GM18508 (cell line): ENCODE results near the gene TEDC2.

Experiments used
- ATAC-seq: cut with Tn5 transposase; IDR thresholded peaks from one replicate; pipeline ENCODE4 v1.9.1; 2021; ENCODE audit warnings: moderate number of reproducible peaks; ENCODE audit not compliant: insufficient read depth, unreplicated experiment

Gene TEDC2

GRCh38 chr16:2490190-2491105 is 30.5 kb downstream of the TEDC2 start:
- ATAC-seq: no peak

DNA sequence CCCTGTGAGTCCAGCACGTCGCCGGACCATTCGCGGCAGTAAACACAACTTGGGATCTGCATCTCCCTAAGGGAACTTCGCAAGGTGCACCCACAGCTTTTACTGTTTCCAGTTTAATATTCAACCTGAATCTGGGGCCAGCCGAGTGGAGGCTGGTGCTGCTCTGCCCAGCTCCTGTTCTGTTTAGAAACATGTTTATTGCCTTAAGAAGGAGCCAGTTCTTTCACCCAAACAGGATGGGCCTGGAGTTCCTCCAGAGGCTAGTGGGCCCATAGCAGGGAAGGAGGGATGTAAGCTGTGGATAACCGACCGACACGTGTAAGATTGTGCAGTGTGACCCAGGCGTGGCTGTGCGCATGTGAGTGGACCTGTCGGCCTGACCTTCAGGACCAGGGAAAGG is 32.4 kb downstream of the TEDC2 start:
- ATAC-seq: no peak

DNA sequence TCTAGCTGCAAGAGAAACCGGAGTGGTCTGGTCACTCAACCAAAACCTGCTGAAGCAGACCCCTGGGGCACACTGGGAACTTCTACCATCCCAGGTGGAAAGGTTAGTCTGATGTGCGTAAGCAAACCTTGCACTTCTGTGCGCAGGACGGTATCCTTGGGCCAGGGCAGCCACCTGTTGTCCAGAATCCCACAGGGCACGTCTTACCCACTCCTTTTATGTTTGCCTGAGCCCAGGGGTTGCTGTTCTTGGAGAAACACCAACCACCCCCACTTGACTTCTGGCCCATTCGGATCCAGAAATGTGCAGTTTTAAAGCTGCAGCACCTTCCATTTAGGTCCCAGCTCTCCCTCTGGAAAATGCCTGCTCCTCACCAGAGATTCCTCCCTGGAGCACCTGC is 33.7 kb downstream of the TEDC2 start:
- ATAC-seq: no peak

DNA sequence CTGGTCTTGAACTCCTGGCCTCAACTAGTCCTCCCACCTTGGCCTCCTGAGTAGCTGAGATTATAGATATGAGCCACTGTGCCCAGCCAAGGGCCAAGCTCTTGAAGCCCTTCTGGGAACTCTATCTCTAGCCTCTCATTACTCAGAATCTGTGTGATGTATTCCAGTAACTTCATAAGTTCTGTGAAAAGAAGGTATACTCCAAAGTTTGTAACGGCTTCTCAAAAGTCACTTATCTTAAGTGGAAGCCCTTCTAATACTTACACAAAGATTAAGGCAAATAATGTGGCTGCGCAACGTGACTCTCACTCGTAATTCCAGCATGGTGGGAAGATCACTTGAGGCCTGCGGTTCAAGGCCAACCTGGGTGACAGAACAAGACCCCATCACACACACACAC is 34.7 kb downstream of the TEDC2 start:
- no peak for ATAC-seq

- no peak for ATAC-seq
These were observed 35.1 kb downstream of the TEDC2 start for GRCh38 chr16:2495041-2495440.

- ATAC-seq: no peak
These were observed 36.6 kb downstream of the TEDC2 start for GRCh38 chr16:2496223-2497115.

GRCh38 chr16:2497116-2497630 is 37.3 kb downstream of the TEDC2 start:
- no peak for ATAC-seq

GRCh38 chr16:2497695-2498484 is 38.0 kb downstream of the TEDC2 start:
- no peak for ATAC-seq

DNA sequence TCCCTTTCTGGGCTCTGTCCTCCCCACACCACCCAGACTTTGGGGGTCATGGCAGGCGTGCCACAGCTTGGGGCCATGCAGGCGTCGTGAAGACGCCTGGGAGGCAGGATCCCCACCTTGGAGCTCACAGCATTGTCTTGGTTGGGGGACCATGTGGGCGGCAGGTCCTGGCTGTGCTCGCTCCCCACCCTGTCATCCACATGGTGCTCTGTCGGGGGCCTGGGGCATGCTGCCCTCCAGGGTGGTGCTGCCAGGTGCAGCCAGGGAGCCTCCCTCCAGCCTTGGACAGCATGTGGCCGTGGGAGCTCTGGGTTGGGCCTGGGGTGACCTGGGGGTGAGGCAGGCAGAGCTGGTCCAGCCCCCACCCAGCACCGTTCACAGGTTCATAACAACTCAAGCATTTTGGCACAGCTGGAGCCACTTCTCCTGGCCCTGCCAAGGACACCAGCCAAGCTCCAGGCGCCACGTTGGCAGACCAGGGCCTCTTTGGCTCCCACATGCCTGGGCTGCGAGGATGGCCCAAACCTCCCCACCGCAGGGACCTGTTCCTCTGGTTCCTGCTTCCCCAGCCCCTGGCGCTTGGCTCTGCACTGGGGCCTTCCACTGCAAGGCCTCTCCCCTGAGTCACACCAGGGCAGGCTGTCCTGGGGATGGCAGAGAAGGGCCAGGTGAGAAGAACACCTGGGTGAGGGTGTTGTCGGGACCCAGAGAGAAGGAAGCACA is 38.8 kb downstream of the TEDC2 start:
- ATAC-seq: no peak

DNA sequence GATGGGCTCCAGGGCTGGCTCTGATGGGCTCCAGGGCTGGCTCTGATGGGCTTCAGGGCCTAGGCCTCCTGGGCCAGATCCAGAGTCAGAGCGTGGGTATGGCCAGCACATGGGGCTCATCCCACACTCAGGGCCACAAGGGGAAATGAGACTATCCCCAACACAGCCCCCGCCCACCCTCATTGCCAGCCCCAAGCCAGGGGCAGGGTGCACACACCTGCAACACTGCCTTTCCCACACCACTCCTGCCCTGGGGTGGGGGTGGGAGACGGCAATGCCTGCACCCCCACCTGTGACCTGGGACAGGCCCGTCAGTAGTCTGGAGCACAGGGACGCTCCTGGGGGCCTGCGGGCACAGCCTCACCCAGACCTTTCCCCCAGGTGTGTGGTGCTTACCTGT is 39.5 kb downstream of the TEDC2 start:
- no peak for ATAC-seq

DNA sequence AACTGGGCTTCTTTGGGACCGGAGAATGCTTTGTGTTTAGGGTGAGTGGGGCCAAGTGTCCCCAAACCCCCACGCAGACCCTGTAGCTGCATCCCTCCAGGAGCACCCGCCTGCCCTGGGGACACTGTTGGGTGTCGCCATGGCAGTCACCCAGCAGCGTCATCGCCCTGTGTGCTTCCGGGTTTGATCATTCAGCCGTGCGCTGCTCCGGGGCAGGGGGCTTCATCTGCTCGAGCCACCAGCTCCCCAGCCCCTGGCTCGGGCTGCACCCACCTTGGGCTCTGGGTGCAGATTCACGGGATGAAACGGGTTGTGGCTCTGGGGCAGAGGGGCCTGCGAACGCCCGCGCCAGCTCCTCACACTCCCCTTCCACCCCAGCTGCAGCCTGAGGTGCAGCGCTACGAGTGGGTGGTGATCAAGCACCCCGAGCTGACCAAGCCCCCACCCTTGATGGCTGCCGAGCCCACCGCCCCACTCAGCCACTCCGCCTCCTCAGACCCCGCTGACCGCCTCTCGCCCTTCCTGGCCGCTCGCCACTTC is 40.1 kb downstream of the TEDC2 start:
- no peak for ATAC-seq

DNA sequence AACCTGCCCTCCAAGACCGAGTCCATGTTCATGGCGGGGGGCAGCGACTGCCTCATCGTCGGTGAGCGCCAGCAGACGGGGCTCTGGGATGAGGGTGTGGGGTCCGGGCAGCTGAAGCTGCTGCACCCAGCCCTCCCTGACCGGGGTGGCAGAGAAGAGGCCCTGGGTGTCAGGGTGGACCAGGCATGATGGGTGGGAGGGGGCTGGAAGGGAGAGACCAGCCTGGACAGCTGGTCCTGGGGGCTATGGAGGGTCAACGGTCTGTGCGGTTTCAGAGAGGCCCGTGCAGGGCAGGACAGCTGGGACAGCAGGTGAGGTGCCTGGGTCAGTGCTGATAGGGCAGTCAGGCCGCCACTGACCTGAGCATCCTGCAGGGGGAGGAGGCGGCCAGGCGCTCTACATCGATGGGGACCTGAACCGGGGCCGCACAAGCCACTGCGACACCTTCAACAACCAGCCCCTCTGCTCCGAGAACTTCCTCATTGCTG is 40.6 kb downstream of the TEDC2 start:
- ATAC-seq: no peak

DNA sequence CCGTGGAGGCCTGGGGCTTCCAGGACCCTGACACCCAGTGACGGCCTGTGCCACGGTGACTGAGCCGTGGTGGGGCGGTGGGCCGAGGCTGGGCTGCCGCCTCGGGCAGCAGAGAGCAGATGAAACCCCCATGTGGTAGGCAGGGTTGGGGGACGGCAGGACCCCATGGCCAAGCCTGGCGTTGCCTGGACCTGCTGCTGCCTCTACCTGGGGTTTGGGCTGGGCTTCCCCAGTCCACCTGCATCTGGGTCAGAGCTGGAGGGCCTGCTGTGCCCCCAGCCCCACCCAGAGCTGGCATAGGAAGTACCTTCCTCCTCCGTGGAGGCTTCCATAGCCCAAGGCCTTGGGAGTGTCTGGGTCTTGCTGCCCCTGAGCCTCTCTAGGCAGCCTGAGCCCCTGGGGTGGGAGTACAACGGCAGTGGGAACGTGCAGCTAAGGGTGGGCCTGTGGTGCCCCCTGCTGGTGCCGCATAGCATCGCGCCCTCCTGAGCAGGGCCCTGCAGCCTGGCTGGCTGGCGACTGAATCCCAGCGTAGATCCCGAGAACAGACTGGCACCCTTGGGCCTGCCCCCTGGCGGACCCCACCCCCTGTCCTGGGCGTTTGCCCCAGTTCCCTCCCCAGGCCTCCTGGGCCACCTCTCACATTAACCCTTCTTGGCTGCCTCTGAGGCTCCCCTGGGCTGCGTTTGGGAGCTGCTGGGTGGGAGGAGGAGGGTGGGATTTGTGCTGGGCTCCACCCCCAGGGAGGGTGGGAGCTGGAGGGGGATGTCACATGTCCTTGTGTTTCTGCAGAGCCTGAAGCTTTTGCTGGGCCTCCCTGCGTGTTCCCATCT is 41.2 kb downstream of the TEDC2 start:
- ATAC-seq: no peak

GRCh38 chr16:2501946-2502895 is 42.3 kb downstream of the TEDC2 start:
- ATAC-seq: no peak

- no peak for ATAC-seq
These were observed 45.8 kb downstream of the TEDC2 start for GRCh38 chr16:2505695-2506094.

- ATAC-seq: peak; percentile 46
These were observed 47.2 kb downstream of the TEDC2 start for GRCh38 chr16:2507052-2507659.

DNA sequence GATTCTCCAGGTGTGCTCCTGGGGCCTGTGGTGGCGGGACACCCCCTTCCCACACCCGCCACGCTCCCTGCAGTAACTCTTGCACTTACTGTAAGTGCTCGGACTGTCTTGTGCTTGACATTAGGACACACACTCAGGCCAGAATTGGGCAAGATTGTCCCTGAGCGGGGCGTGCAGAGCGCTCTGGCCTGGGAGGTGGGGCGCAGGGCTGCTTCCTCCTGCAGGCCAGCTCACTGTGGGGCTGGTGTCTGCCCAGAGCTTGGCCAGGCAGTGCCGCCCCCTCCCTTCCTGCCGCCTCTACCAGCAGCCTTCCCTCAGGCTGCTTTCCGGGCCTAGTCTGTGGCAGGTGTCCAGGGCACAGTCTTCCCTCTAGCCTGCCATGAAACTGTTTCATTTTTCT is 47.8 kb downstream of the TEDC2 start:
- ATAC-seq: no peak
